Erythroblast (primary cell): ENCODE results near the gene IRS2.

Experiments used
- GATA1 ChIP-seq: IDR thresholded peaks from 2 replicates; pipeline ENCODE4 v1.6.1; 2011; ENCODE audit warnings: low read depth, mild to moderate bottlenecking, control low read depth, low read length, moderate library complexity
- POLR2A ChIP-seq: IDR thresholded peaks from 2 replicates; pipeline ENCODE4 v1.6.1; 2011; ENCODE audit warnings: mild to moderate bottlenecking, low read length

DNA sequence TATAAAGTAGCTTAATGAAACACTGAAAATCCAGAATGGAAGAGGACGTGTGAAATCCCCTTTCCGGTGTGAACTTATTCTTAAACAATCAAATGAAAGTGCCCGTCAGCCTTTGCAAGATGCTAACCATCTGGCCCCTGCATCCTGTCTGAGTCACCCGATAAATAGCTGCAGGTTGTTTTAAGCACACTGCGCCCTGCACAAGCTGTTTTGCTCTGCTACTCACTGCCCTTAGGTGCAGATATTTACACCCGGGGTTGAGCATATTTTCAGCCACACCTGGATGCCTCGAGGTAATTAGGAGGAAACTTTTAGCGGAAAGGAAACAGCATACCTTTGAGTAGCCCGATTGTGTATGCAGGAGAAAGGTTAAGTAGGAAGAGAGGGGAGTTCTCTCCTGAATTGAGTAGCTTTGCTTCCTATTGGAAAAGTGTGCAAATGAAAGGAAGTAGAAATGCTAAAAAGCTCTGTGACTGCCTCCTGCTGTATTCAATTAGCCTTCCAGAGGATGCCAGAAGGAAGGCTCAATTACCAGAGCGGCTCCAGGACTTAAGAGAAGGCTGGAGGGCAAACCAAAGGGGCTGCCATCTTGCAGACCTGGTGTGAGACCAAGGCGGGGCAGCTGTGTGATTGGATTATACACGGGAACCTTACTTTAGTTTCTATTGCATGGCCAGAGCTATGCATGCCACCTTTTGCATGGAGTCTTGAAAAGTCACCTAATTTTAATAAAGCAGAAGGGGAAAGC, 42.5 kb downstream of the IRS2 start:
- TF ChIP-seq POLR2A (no peak), GATA1 (no peak)
